H1 (cell line): Measurements from ENCODE around the gene ZMAT5. TPM values are rescaled to one million over a fixed set of nuclear protein-coding genes. Genes with fewer than 3 reads are reported as not detected.

Source experiments
- CBX8 ChIP-seq: fragments of 300-800, 300-1000 bp; sonication (generic); IDR thresholded peaks from 2 replicates; pipeline ENCODE4 v1.7.1; 2016; ENCODE audit warnings: low read depth, low read length, borderline replicate concordance
- RFX5 ChIP-seq: IDR thresholded peaks from 2 replicates; pipeline ENCODE4 v1.6.1; 2011; ENCODE audit warnings: low read depth, low read length, improper control_type of control experiment, borderline replicate concordance
- SP4 ChIP-seq: IDR thresholded peaks from 2 replicates; pipeline ENCODE4 v1.6.1; 2012; ENCODE audit warnings: low read length, inconsistent platforms
- polyA plus RNA-seq, 7 experiments: library from polyadenylated mRNA; depleted of rRNA in 3 of 7; stranded (reverse) in 5 of 7; unstranded in 2 of 7; fragments of >200 nt in 5 of 7; fragments of 200-250 nt in 2 of 7; gene quantifications; 1 replicate in 5 of 7; 2 replicates in 1 of 7; 4 replicates in 1 of 7; pipeline versions ENCODE4 v1.2.1 to v1.2.3, GENCODE V29; 2011 to 2013; ENCODE audit warnings: missing spikeins in 2 of 7, mixed read lengths in 2 of 7
- total RNA-seq: library from RNA; stranded (reverse); fragmentation: NEBNext Ultra II Directional; extraction: Animal tissue kit (Norgen Biotek cat#: 25700); gene quantifications from 2 replicates; pipeline ENCODE4 v1.2.1, GENCODE V29; 2021
- TF ChIP-seq, protein P1 (sequence below): fragments of 300-600 bp; sonication (generic); IDR thresholded peaks from 2 replicates; pipeline ENCODE4 v1.7.1; 2012; ENCODE audit warnings: low read length, moderate library complexity, mild to moderate bottlenecking, inconsistent platforms; ENCODE audit not compliant: insufficient replicate concordance

ZMAT5 gene
- total and polyA plus RNA-seq, 2 of the 8 experiments (the other 6 are each of a cell fraction or from before 2014, with no cell fraction given): 14.0 to 38.3 TPM

DNA sequence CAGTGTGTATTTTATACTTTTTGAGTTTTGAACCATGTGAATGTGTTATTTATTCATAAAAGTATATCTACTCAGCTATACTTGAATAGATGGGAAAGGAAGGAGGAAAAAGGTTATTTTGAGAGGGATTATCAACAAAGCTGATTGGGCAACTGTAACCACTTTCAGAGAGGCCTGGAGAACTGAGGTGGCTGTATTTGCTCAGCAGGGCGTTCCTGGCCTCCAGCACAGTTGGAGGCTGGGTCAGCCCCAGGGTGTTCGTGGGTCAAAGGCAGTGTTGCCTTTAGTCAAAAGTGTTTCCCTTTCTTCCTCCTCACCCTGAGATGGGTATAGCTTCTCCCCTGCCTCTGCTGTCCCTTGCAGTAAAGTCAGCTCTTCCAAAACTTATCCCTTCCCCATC lies 44.6 kb upstream of the ZMAT5 start (continued):
- TF ChIP-seq, protein P1, sequence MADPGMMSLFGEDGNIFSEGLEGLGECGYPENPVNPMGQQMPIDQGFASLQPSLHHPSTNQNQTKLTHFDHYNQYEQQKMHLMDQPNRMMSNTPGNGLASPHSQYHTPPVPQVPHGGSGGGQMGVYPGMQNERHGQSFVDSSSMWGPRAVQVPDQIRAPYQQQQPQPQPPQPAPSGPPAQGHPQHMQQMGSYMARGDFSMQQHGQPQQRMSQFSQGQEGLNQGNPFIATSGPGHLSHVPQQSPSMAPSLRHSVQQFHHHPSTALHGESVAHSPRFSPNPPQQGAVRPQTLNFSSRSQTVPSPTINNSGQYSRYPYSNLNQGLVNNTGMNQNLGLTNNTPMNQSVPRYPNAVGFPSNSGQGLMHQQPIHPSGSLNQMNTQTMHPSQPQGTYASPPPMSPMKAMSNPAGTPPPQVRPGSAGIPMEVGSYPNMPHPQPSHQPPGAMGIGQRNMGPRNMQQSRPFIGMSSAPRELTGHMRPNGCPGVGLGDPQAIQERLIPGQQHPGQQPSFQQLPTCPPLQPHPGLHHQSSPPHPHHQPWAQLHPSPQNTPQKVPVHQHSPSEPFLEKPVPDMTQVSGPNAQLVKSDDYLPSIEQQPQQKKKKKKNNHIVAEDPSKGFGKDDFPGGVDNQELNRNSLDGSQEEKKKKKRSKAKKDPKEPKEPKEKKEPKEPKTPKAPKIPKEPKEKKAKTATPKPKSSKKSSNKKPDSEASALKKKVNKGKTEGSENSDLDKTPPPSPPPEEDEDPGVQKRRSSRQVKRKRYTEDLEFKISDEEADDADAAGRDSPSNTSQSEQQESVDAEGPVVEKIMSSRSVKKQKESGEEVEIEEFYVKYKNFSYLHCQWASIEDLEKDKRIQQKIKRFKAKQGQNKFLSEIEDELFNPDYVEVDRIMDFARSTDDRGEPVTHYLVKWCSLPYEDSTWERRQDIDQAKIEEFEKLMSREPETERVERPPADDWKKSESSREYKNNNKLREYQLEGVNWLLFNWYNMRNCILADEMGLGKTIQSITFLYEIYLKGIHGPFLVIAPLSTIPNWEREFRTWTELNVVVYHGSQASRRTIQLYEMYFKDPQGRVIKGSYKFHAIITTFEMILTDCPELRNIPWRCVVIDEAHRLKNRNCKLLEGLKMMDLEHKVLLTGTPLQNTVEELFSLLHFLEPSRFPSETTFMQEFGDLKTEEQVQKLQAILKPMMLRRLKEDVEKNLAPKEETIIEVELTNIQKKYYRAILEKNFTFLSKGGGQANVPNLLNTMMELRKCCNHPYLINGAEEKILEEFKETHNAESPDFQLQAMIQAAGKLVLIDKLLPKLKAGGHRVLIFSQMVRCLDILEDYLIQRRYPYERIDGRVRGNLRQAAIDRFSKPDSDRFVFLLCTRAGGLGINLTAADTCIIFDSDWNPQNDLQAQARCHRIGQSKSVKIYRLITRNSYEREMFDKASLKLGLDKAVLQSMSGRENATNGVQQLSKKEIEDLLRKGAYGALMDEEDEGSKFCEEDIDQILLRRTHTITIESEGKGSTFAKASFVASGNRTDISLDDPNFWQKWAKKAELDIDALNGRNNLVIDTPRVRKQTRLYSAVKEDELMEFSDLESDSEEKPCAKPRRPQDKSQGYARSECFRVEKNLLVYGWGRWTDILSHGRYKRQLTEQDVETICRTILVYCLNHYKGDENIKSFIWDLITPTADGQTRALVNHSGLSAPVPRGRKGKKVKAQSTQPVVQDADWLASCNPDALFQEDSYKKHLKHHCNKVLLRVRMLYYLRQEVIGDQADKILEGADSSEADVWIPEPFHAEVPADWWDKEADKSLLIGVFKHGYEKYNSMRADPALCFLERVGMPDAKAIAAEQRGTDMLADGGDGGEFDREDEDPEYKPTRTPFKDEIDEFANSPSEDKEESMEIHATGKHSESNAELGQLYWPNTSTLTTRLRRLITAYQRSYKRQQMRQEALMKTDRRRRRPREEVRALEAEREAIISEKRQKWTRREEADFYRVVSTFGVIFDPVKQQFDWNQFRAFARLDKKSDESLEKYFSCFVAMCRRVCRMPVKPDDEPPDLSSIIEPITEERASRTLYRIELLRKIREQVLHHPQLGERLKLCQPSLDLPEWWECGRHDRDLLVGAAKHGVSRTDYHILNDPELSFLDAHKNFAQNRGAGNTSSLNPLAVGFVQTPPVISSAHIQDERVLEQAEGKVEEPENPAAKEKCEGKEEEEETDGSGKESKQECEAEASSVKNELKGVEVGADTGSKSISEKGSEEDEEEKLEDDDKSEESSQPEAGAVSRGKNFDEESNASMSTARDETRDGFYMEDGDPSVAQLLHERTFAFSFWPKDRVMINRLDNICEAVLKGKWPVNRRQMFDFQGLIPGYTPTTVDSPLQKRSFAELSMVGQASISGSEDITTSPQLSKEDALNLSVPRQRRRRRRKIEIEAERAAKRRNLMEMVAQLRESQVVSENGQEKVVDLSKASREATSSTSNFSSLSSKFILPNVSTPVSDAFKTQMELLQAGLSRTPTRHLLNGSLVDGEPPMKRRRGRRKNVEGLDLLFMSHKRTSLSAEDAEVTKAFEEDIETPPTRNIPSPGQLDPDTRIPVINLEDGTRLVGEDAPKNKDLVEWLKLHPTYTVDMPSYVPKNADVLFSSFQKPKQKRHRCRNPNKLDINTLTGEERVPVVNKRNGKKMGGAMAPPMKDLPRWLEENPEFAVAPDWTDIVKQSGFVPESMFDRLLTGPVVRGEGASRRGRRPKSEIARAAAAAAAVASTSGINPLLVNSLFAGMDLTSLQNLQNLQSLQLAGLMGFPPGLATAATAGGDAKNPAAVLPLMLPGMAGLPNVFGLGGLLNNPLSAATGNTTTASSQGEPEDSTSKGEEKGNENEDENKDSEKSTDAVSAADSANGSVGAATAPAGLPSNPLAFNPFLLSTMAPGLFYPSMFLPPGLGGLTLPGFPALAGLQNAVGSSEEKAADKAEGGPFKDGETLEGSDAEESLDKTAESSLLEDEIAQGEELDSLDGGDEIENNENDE: no peak
- TF ChIP-seq RFX5 (no peak), SP4 (no peak), CBX8 (no peak)
